Astrocyte (in vitro differentiated cells and primary cell): ENCODE results near the gene SAMMSON.

Experiments used
- CTCF ChIP-seq: IDR thresholded peaks from 2 replicates; pipeline ENCODE4 v1.5.1; 2011; ENCODE audit warnings: low read depth, mild to moderate bottlenecking, inconsistent platforms, low read length, moderate library complexity; ENCODE audit not compliant: insufficient read depth
- EZH2 ChIP-seq: IDR thresholded peaks from 2 replicates; pipeline ENCODE4 v1.6.1; 2012; ENCODE audit warnings: mild to moderate bottlenecking, low read length, inconsistent platforms; ENCODE audit not compliant: insufficient read depth

DNA sequence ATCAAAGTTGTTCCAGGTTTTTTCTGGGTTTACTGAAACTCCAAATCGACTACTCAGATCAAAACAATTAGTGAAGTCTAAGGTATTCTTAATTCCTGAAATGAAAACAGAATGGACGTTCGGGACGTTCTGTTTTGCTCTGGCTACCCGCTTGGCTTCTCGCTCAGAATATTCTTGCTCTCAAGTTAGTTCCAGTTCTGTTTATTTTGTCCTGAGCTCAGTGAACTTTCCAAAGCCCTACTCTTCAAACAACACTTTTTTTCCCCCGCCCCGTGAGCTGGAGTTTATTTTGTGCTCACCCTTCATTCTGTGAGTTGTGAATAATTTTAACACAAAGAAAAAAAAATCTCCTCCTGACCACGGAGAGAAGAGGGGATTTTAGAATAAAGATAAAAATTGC, 72.6 kb downstream of the SAMMSON start:
- no peak for TF ChIP-seq EZH2
- no peak for TF ChIP-seq CTCF
